ENCODE data around the gene EDAR. TPM values are rescaled to one million over a fixed set of nuclear protein-coding genes. Genes with fewer than 3 reads are reported as not detected.

EDAR gene
- total RNA-seq, 1 experiment from 2014 or later = 0.82 TPM

- BruUV-seq (replicated peaks) = no TSS peak
- Histone ChIP-seq H3K4me1 (no peaks in the 10 kb centered on the region), H3K4me3 (ENCODE audit: low read depth, low read length) (no peak overlapping the region), H3K27me3 (replicated peaks; ENCODE audit: control insufficient read depth, insufficient read depth, low read length) (no peaks in the 10 kb centered on the region), H3K9me3 (no peaks in the 10 kb centered on the region), H3K36me3 (ENCODE audit: control insufficient read depth, insufficient read depth, low read length) (no peaks in the 10 kb centered on the region)
- no peak for TF ChIP-seq CTCF (IDR thresholded peaks at IDR 0.05; ENCODE audit: insufficient read depth in 1 of 2, low read depth in 1 of 2, low read length in 1 of 2, severe bottlenecking in 1 of 2, unreplicated experiment in 1 of 2)
- POLR2A ChIA-PET = no interaction called here
- Mint-ChIP-seq H3K4me1 (ENCODE audit: low read depth, unreplicated experiment) (no peaks in the 10 kb centered on the region), H3K27me3 (ENCODE audit: insufficient read depth, unreplicated experiment) (no peaks in the 10 kb centered on the region), H3K36me3 (ENCODE audit: insufficient read depth, unreplicated experiment) (peaks cover 22% of the 10 kb centered on the region), H3K27ac (ENCODE audit: unreplicated experiment) (no peak overlapping the region), H3K4me3 (ENCODE audit: unreplicated experiment) (no peak overlapping the region), H3K9me3 (ENCODE audit: unreplicated experiment) (no peaks in the 10 kb centered on the region)
- CTCF ChIA-PET = no interaction called here
- intact Hi-C loops (cut with micrococcal nuclease; ENCODE audit: unreplicated experiment) = no loop called here
- no peak for DNase-seq
These were observed 130.1 kb downstream of the EDAR start for GRCh38 chr2:108858894-108859293.

GRCh38 chr2:108855194-108855593 is 133.8 kb downstream of the EDAR start:
- ChIA-PET POLR2A (no interaction called here), CTCF (no interaction called here)
- H3K36me3 Mint-ChIP-seq (ENCODE audit: insufficient read depth, unreplicated experiment) = peaks cover 28% of the 10 kb centered on the region
- H3K4me1 Mint-ChIP-seq (ENCODE audit: low read depth, unreplicated experiment) = no peaks in the 10 kb centered on the region
- Histone ChIP-seq H3K4me3 (ENCODE audit: low read depth, low read length) (no peak overlapping the region), H3K4me1 (no peaks in the 10 kb centered on the region), H3K36me3 (ENCODE audit: control insufficient read depth, insufficient read depth, low read length) (no peaks in the 10 kb centered on the region), H3K27me3 (replicated peaks; ENCODE audit: control insufficient read depth, insufficient read depth, low read length) (no peaks in the 10 kb centered on the region), H3K9me3 (no peaks in the 10 kb centered on the region)
- H3K27me3 Mint-ChIP-seq (ENCODE audit: insufficient read depth, unreplicated experiment) = no peaks in the 10 kb centered on the region
- TF ChIP-seq CTCF (IDR thresholded peaks at IDR 0.05; ENCODE audit: insufficient read depth in 1 of 2, low read depth in 1 of 2, low read length in 1 of 2, severe bottlenecking in 1 of 2, unreplicated experiment in 1 of 2) = peak in 1 of 2 experiments; percentile 15
- BruUV-seq (replicated peaks) = no TSS peak
- intact Hi-C loops (cut with micrococcal nuclease; ENCODE audit: unreplicated experiment) = no loop called here
- no peak for DNase-seq
- H3K27ac Mint-ChIP-seq (ENCODE audit: unreplicated experiment) = no peak overlapping the region
- no peak overlapping the region for H3K4me3 Mint-ChIP-seq (ENCODE audit: unreplicated experiment)
- H3K9me3 Mint-ChIP-seq (ENCODE audit: unreplicated experiment) = no peaks in the 10 kb centered on the region

GRCh38 chr2:108854484-108854883 is 134.5 kb downstream of the EDAR start:
- BruUV-seq (replicated peaks) = no TSS peak
- Mint-ChIP-seq H3K27me3 (ENCODE audit: insufficient read depth, unreplicated experiment) (no peaks in the 10 kb centered on the region), H3K4me1 (ENCODE audit: low read depth, unreplicated experiment) (no peaks in the 10 kb centered on the region), H3K4me3 (ENCODE audit: unreplicated experiment) (no peak overlapping the region), H3K27ac (ENCODE audit: unreplicated experiment) (no peak overlapping the region), H3K36me3 (ENCODE audit: insufficient read depth, unreplicated experiment) (peaks cover 28% of the 10 kb centered on the region), H3K9me3 (ENCODE audit: unreplicated experiment) (no peaks in the 10 kb centered on the region)
- intact Hi-C loops (cut with micrococcal nuclease; ENCODE audit: unreplicated experiment) = no loop called here
- Histone ChIP-seq H3K9me3 (no peaks in the 10 kb centered on the region), H3K4me3 (ENCODE audit: low read depth, low read length) (no peak overlapping the region), H3K27me3 (replicated peaks; ENCODE audit: control insufficient read depth, insufficient read depth, low read length) (no peaks in the 10 kb centered on the region), H3K4me1 (no peaks in the 10 kb centered on the region), H3K36me3 (ENCODE audit: control insufficient read depth, insufficient read depth, low read length) (no peaks in the 10 kb centered on the region)
- no peak for TF ChIP-seq CTCF (IDR thresholded peaks at IDR 0.05; ENCODE audit: insufficient read depth in 1 of 2, low read depth in 1 of 2, low read length in 1 of 2, severe bottlenecking in 1 of 2, unreplicated experiment in 1 of 2)
- ChIA-PET CTCF (no interaction called here), POLR2A (no interaction called here)
- DNase-seq = no peak

Measured in Caco-2 (cell line).